HG02981 (cell line): ENCODE results near the gene ZNHIT3.
A peak's percentile ranks its signal among the peaks of the same experiment; 100 is the strongest.
"Not testable (repeated sequence)": the region's sequence is repeated elsewhere in the genome, so short reads cannot be mapped to it uniquely, and the experiment has no call there.

Experiments
- ATAC-seq: cut with Tn5 transposase; IDR thresholded peaks from one replicate; pipeline ENCODE4 v1.9.1; 2021; ENCODE audit warnings: mild to moderate bottlenecking, moderate library complexity; ENCODE audit not compliant: unreplicated experiment

ZNHIT3 gene

DNA sequence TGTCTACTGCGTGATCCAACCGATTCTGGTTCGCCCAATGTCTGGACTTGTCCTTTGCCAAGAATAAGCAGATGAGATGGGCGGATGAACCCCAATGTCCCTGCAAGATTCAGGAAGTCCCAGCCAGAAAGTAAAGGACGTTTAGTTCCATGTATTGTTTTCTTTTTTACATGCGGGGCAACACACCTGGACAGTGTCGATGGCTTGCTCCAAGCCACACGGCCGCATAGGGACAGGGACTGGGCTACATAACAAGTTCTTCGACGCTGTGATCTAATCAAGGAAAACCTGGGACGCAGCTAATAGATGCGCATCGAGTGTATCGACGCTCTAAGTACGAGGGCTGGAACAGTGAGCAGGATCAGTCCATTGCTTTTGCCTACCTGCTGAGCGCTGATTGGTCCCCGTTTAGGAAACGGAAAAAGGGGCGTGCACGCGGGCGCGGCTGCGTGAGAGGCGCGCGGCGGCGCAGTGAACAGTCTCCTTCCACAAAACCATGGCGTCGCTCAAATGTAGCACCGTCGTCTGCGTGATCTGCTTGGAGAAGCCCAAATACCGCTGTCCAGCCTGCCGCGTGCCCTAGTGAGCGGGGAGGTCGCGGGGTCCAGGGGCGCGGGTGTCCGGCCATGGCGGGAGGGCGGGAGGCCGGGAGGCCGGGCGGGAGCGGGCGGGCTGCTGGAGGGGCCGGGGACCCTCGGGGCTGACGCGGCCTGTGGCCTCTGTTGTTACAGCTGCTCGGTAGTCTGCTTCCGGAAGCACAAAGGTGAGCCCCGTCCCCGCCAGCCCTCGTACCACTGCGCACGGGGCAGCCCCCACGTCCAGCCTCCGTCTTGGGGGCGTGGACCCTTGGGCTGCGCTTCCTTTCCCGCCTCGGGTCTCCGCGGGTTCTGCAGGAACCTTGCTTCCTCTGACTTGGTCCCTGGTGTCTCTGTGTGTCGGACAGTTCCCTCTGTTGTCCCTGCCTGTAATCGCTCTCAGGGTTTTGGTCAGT lies at the start of gene ZNHIT3:
Gene ZNHIT3, plus strand, starts transcription at position 478 of the 991 bp plus-strand sequence. Its CDS starts 19 bp downstream, at position 497.
- ATAC-seq: peak; percentile 90

DNA sequence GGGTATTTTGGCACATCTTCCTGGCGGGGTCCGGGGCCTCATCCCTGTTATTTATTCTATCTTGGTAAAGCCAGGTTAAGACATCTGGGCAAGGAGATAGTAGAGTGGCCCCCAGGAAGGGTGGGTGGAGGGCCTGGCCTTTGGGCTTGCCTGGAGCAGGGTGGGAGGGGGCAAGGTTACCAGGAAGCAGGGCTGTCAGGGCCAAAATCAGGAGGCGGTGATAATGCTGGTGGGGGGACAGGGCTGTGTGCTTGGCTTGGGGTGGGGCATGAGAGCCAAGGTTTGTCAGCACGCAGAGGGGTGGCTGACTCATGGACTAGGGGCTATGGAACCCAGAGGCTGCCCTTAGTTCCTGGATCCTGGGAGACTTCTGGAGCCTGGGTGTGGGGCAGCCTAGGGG lies 44.7 kb upstream of the ZNHIT3 start:
- ATAC-seq: not testable (repeated sequence)

DNA sequence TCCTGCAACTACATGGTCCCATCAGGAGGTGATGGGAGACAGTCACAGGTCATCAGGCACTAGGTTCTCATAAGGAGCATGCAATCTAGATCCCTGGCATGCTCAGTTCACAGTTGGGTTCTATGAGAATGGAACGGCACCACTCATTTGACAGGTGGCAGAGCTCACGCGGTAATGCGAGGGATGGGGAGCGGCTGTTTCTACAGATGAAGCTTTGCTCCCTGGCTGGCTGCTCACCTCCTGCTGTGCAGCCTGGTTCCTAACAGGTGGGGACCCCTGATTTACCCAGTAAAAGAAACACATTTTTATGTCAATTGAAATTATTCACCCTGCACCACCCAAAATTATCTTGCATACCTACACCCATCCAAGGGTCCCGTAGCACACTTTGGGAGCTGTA lies 42.7 kb upstream of the ZNHIT3 start:
- ATAC-seq: no peak

DNA sequence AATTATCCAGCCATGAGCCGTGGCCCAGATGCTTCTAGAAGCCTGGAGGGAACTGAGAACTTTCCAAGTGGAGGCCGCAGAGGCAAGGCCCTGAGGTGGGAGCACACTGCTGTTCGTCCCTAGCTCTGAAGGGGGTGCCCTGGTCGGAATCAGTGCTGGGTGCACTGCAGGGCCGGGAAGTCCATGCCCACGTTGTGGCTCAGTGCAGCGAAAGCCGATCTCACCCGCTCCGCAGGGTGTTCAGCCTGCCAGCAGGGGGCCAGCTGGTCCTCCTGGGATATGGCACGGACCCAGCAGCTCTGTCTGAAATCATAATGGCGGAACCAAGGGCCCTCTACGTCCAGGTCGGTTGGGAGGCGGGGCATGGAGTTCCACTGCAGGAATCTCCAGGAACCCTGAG lies 36.5 kb upstream of the ZNHIT3 start:
- ATAC-seq: not testable (repeated sequence)

DNA sequence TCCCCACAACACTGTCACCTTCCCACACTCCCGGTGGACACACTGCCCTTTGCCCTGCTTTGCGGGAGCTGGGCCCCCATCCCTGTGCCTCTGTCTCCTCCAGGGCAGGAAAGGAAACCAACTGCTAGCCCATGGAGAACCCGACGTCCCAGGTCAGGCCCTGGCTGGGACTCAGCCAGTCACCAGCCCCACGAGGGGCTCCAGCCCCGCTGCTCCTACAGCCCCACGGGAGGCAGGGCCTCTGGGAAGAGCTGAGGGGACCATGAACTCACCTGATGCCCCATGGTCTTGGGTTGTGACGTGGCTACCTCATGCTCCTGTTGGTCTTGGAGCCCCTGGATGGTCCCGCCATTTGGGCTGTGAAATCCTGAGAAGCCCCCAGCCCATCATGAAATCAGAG lies 33.6 kb upstream of the ZNHIT3 start:
- ATAC-seq: not testable (repeated sequence)

DNA sequence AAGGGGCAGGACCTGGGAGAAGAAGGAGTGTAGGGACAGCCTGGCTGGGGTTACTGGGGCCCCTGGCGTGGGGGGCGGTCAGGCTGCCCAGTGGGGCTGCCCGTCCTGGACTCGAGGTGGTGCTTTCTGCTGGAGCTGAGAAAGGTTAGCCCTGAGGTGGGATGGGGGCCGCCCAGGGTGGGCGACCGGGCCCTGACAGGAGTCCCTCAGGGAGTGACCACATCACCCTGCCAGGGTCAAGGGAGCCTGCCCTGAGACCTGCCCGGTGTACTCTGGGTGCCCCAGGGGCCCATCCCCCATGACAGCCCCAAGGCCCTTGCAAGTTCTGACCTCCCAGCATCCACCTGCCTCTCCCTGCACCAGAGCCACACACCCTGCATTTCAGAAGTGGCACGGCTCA lies 28.8 kb upstream of the ZNHIT3 start:
- ATAC-seq: not testable (repeated sequence)

DNA sequence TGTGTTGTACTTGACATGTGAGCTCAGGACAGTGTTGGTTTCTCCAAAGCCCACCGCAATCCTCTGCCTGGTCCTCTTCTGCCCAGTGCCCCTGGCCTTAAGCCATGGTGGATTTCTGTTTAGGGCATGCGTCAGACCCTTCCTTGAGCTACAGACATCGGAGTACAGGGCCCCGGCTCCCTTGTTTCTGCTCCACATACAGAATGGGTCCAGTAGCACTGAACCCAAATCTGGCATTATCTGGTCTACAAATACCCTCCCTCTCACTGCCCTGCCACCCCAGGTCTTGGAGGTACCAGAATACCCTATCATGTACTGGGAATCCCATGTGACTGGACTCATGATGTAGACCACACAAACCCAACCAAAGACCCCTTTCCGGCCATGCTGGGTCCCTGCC lies 27.4 kb upstream of the ZNHIT3 start:
- no peak for ATAC-seq

DNA sequence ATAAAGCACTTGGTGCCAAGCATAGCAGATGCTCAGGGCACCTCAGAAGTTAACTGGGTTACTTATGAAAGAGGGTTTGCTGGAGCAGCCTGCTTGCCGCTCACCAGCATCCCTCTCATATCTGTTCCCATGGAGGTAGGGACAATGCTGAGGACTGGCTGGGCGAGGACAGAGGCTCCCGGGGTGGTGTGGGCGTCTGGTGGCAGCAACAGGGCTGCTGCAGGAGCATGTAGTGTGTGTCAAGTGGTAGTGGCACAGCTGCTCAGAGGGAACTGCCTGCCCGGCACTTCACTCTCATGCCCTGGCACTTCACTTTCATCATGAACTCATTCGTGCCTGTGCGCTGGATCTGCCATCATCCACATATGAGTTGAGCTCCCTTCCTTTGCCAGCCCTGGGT lies 26.9 kb upstream of the ZNHIT3 start:
- ATAC-seq: no peak

DNA sequence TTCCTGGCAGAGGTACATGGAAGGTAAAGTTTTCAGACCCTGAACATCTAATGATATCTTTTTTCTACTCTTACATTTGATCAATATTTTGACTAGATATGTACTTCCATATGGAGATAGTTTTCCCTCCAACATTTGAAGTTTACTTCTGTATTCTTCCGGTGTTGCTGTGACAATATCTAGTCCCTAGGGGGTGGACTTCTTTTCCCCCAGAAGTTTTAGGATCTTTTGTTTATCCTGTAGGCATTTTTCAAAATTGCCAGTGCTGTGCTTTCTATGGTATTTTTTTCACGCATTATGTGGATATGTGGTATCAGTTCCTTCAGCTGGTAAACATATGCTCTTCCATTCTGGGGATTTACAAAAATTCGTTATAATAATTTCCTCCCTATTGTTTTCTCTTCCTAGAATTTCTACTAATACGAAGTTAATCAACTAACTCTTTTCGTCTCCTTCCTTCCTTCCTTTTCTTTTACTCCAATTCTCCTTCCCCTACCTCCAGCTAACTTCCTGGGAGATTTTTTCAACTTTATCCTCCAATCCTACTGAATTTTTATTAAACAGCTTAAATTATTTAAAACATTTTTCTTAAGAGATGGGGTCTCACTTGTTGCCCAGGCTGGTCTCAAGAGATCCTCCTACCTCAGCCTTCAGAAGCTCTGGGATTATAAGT lies 26.1 kb upstream of the ZNHIT3 start:
- no peak for ATAC-seq

DNA sequence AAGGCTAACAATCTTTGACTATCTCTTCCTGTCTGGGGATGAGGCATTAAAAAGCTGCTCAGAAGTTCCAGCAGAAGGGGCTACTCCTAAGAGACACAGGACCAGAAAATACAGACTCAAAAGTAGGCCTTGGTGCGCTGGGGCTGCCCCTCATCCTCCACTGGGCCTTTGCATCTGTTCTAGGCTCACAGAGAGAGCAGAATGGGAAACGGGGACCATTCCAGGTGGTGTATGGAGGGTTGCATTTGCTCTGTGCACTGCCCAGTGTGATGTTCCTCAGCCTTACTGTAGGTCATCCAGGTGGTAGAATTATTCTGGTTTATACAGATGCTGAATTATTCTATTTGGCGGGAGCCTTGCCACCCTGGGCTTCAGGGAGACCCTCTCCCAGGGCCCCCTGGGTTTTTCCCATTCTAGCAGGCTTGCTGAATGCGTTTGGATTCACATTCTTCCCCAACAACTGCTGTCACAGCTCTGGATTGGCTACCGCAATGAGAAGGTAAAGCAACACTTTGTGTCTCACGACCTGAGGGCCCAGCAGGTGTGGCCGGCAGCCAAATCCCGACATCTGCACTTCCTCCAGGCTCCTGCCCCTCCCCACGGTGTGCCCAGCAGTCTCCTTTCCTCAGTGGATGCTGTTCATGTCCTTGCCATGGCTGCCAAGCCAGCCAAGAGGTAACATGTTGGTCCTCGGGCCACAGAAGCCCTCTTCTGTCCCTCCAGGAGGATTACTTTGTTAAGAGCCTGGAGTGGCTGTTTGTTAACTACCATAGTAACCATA lies 25.0 kb upstream of the ZNHIT3 start:
- ATAC-seq: no peak

DNA sequence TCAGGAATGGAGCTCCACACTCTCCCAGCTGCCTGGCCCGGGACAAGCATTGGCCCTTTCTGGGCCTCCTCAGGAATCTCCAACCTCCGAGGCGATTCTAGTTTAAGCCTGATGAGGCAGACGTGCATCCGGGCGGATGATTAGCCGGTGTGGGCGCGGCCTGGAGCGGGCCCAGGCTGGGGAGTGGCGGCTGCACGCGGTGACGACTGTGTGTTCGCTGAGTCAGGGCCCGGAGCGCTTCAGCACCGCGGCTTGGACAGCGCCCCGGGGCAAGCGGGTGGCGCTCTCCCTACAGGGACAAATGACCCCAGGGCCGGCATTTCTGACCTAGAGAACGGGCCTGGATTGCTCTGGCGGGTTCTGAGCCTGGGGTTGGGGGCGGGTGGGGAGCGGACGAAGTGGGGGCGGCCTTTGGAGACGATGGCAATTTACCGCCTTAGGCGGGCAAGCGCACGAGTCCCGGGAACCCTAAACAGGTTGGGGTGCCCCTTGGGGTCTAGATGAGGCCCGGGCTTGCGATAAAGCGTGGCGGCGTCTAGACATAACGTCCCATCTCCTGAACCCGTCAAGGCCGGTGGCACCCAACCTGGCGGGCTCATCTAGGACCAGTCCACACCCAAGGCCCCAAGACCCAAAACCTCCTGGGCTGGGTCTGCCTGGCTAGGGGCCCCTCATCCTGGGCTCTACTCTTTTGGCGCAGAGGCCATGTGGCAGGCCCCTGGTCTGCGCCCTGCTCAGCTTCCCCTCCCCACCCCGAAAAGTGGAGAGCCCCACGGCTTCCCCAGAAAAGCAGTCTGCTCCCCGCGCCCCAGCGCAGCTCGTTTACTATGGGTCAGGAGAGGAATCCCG lies 22.3 kb upstream of the ZNHIT3 start:
- no peak for ATAC-seq

DNA sequence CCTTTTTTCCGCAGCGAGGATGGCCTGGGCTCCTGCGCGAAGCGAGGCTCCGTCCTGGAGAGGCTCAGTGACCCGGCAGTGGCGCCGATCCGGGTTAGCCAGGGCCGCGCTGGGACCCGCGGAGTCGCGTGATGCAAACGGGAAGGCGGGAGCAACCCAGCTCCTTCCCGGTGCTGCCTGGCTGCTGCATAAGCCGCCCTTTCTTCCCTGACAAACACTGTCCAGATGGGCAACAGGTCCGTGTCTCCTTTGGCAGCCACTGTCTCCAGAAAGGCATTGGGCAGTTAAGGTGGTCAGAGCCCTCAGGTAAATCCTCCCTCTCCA lies 21.8 kb upstream of the ZNHIT3 start:
- ATAC-seq: no peak

DNA sequence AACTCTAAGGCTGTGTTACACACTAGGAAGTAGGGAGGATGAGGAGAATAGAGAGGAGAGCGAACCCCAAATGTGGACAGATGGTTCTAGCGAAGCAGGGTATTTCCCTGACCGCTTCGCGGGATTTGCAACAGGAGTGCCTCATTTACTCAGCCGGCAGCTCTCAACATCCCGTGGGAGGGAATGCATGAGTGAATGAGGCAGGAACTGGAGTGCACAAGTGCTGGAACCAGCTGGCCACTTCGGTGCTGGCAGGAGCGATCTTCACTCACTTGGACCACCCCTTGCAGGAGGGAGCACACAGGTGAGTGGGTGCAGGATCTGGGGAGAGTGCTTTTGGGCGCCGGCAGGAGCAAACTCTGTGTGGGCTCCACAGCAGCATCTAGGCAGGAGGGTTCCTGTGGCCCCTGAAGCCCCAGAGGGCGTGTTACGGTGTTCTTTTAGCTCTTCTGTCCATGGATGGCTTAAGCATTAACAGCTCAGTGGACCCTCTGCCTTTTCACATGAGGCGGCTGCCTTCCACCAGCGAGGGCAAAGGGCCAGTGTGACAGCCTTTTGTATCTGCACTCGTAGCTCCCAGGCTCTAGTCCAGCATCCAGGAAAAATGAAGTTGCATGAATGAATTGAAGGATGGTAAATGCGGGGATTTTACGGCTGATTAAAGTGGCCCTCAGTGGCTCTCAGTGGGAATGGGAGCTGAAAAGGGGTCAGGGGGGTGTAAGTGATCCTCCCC lies 17.4 kb upstream of the ZNHIT3 start:
- ATAC-seq: no peak

DNA sequence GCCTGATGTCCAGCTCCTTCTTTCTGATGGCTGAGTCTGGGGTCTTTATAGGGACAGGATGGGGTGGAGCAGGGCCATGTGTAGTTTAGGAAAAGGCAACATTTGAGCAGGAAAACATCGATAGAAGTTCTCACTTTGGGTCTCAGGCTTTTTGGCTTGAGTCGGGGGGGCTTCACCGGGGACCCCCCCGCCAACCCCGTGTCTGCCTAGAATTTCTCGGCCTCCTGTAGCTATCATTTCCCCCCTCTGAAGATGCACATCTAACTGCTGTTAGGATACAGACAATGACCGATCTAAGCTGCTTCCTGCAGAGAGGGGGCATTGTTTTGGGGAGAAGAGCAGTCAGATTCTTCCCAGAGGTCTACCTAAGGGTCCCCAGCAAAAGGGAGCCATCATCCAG lies 16.7 kb upstream of the ZNHIT3 start:
- ATAC-seq: no peak

DNA sequence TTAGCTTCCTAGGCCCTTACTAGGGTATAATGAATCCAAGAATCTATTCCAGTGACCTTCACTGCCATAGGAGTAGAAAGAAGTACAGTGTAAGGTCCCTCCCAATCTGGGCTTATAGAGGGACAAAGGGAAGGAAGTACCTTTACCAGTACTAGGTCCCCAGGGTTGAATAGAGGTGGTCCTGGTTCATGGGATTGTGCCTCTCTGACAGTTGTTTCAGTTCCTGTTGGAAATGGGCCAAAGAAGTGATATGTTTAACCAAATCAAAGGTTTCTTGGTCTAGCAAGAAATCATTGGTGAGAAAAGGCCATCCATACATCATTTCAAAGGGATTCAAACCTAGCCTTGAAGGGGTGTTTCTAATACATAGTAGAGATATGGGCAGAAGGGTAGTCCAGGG lies 16.0 kb upstream of the ZNHIT3 start:
- no peak for ATAC-seq

DNA sequence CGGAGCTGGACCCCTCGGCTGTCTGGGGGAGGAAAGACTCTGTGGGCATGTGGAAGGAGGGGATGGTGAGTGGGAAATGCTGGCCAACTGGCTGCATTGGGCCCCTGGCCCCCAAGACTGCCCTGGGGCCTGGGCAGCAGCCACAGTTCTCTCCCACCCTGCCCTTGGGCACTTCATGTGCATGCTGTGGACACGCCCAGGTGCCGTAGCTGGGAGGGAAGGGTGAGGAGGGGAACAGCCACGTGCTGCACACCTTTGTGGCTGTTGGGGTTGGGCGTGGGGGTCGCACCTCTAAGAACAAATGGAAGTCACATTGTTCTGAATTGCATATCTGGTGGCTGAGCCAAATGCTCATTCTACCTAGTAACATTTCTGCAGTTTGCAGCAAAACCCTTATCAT lies 11.9 kb upstream of the ZNHIT3 start:
- ATAC-seq: no peak

DNA sequence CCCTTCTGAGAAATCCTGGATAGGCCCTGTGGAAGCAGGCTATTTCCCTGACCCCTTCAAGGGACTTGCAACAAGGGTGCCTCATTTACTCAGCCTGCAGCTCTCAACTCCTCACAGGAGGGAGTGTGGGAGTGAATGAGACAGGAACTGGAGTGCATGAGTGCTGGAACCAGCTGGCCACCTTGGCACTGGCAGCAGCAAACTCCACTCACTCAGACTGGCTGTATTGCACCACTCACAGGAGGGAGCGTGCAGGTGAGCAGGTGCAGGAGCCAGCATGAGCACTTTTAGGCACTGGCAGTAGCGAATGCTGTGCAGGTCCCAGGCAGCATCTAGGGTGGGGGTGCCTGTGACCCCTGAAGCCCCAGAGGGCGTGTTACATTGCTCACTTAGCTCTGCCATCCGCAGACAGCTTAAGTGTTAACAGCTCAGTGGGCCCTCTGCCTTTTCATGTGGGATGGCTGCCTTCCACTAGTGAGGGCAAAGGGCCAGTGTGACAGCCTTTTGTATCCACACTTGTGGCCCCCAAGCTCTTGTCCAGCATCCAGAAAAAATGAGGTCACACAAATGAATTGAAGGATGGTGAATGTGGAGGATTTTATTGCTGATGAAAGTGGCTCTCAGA lies 11.0 kb upstream of the ZNHIT3 start:
- no peak for ATAC-seq

DNA sequence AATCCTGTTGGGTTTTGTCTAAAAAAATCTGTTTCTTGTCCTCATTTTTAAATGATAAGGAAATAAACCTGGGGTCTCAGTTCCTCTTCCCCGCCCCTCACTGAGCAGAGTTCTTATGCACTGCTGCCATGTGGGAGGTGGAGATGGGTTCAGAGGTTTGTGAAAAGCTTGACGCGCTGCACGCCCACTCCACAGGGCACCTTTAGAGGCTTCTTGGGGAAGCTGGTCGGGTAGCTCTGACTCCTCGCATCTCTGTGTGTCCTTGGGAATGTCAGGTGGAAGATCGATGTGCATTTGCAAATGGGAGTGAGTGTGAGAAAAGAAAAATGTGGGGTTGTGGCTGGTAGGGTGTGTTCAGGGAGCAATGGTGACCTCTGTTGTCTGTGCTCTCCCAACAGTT lies 4.7 kb upstream of the ZNHIT3 start:
- ATAC-seq: no peak
